ENCODE measurements around the gene ABLIM2. TPM values are rescaled to one million over a fixed set of nuclear protein-coding genes. Genes with fewer than 3 reads are reported as not detected.

The ABLIM2 gene
- total RNA-seq, 1 experiment from 2014 or later: 2.7 TPM

GRCh38 chr4:8182858-8183725, 24.5 kb upstream of the ABLIM2 start:
- Histone ChIP-seq H3K27ac (ENCODE audit: low read depth, low read length, poor library complexity, severe bottlenecking) (no peak overlapping the region), H3K4me1 (ENCODE audit: insufficient read depth, low read length, poor library complexity, severe bottlenecking) (no peaks in the 10 kb centered on the region), H3K9me3 (ENCODE audit: low read depth, low read length, poor library complexity, severe bottlenecking) (no peaks in the 10 kb centered on the region), H3K36me3 (ENCODE audit: insufficient read depth, low read length, poor library complexity, severe bottlenecking) (no peaks in the 10 kb centered on the region), H3K27me3 (replicated peaks; ENCODE audit: insufficient read depth, low read depth, low read length, poor library complexity) (no peaks in the 10 kb centered on the region), H3K4me3 (ENCODE audit: low read depth, low read length, poor library complexity, severe bottlenecking) (no peak overlapping the region)
- TF ChIP-seq EZH2 (IDR thresholded peaks at IDR 0.05; ENCODE audit: borderline replicate concordance, low read depth, low read length, poor library complexity, severe bottlenecking) (no peak), CTCF (conservative IDR thresholded peaks at IDR 0.05; ENCODE audit: low read depth, low read length) (no peak)
- no TSS peak for BruUV-seq (replicated peaks)
- POLR2A ChIA-PET (ENCODE audit: low non-redundant PET): no interaction called here
- intact Hi-C loops (cut with micrococcal nuclease; ENCODE audit: unreplicated experiment): no loop called here
- peak; percentile 19 for DNase-seq (ENCODE audit: low spot score)
- CTCF ChIA-PET: no interaction called here

- Histone ChIP-seq H3K9me3 (ENCODE audit: low read depth, low read length, poor library complexity, severe bottlenecking) (no peaks in the 10 kb centered on the region), H3K27me3 (replicated peaks; ENCODE audit: insufficient read depth, low read depth, low read length, poor library complexity) (no peaks in the 10 kb centered on the region), H3K36me3 (ENCODE audit: insufficient read depth, low read length, poor library complexity, severe bottlenecking) (no peaks in the 10 kb centered on the region), H3K4me1 (ENCODE audit: insufficient read depth, low read length, poor library complexity, severe bottlenecking) (peaks cover 2% of the 10 kb centered on the region), H3K27ac (ENCODE audit: low read depth, low read length, poor library complexity, severe bottlenecking) (no peak overlapping the region), H3K4me3 (ENCODE audit: low read depth, low read length, poor library complexity, severe bottlenecking) (no peak overlapping the region)
- intact Hi-C loops (cut with micrococcal nuclease; ENCODE audit: unreplicated experiment): no loop called here
- TF ChIP-seq EZH2 (IDR thresholded peaks at IDR 0.05; ENCODE audit: borderline replicate concordance, low read depth, low read length, poor library complexity, severe bottlenecking) (no peak), CTCF (conservative IDR thresholded peaks at IDR 0.05; ENCODE audit: low read depth, low read length) (no peak)
- CTCF ChIA-PET: no interaction called here
- DNase-seq (ENCODE audit: low spot score): no peak
- POLR2A ChIA-PET (ENCODE audit: low non-redundant PET): no interaction called here
- no TSS peak for BruUV-seq (replicated peaks)
Observed at GRCh38 chr4:8182294-8182693, 23.7 kb upstream of the ABLIM2 start.

- DNase-seq (ENCODE audit: low spot score): no peak
- Histone ChIP-seq H3K4me1 (ENCODE audit: insufficient read depth, low read length, poor library complexity, severe bottlenecking) (peaks cover 7% of the 10 kb centered on the region), H3K36me3 (ENCODE audit: insufficient read depth, low read length, poor library complexity, severe bottlenecking) (no peaks in the 10 kb centered on the region), H3K9me3 (ENCODE audit: low read depth, low read length, poor library complexity, severe bottlenecking) (no peaks in the 10 kb centered on the region), H3K4me3 (ENCODE audit: low read depth, low read length, poor library complexity, severe bottlenecking) (no peak overlapping the region), H3K27me3 (replicated peaks; ENCODE audit: insufficient read depth, low read depth, low read length, poor library complexity) (no peaks in the 10 kb centered on the region), H3K27ac (ENCODE audit: low read depth, low read length, poor library complexity, severe bottlenecking) (no peak overlapping the region)
- ChIA-PET CTCF (no interaction called here), POLR2A (ENCODE audit: low non-redundant PET) (no interaction called here)
- intact Hi-C loops (cut with micrococcal nuclease; ENCODE audit: unreplicated experiment): no loop called here
- no peak for TF ChIP-seq EZH2 (IDR thresholded peaks at IDR 0.05; ENCODE audit: borderline replicate concordance, low read depth, low read length, poor library complexity, severe bottlenecking)
- BruUV-seq (replicated peaks): no TSS peak
Observed at GRCh38 chr4:8181844-8182243, 23.2 kb upstream of the ABLIM2 start.

GRCh38 chr4:8181119-8181518, 22.5 kb upstream of the ABLIM2 start:
- no peak for DNase-seq (ENCODE audit: low spot score)
- H3K4me3 ChIP-seq (ENCODE audit: low read depth, low read length, poor library complexity, severe bottlenecking): no peak overlapping the region
- TF ChIP-seq CTCF (conservative IDR thresholded peaks at IDR 0.05; ENCODE audit: low read depth, low read length) (no peak), EZH2 (IDR thresholded peaks at IDR 0.05; ENCODE audit: borderline replicate concordance, low read depth, low read length, poor library complexity, severe bottlenecking) (no peak)
- intact Hi-C loops (cut with micrococcal nuclease; ENCODE audit: unreplicated experiment): no loop called here
- no peaks in the 10 kb centered on the region for H3K27me3 ChIP-seq (replicated peaks; ENCODE audit: insufficient read depth, low read depth, low read length, poor library complexity)
- peaks cover 7% of the 10 kb centered on the region for H3K4me1 ChIP-seq (ENCODE audit: insufficient read depth, low read length, poor library complexity, severe bottlenecking)
- no peaks in the 10 kb centered on the region for H3K36me3 ChIP-seq (ENCODE audit: insufficient read depth, low read length, poor library complexity, severe bottlenecking)
- H3K9me3 ChIP-seq (ENCODE audit: low read depth, low read length, poor library complexity, severe bottlenecking): no peaks in the 10 kb centered on the region
- H3K27ac ChIP-seq (ENCODE audit: low read depth, low read length, poor library complexity, severe bottlenecking): no peak overlapping the region
- CTCF ChIA-PET: no interaction called here
- POLR2A ChIA-PET (ENCODE audit: low non-redundant PET): no interaction called here
- BruUV-seq (replicated peaks): no TSS peak
